DMS114 treated with DMSO at 0.1 percent for 48 hours (cell line): ENCODE measurements around the gene POLR3GL.
"Not testable (repeated sequence)": the region's sequence is repeated elsewhere in the genome, so short reads cannot be mapped to it uniquely, and the experiment has no call there.

Source experiments
- DNase-seq: peaks from one replicate; lab custom pipeline; 2025; ENCODE audit not compliant: unreplicated experiment; lab: John Stamatoyannopoulos, UW

The POLR3GL gene

DNA sequence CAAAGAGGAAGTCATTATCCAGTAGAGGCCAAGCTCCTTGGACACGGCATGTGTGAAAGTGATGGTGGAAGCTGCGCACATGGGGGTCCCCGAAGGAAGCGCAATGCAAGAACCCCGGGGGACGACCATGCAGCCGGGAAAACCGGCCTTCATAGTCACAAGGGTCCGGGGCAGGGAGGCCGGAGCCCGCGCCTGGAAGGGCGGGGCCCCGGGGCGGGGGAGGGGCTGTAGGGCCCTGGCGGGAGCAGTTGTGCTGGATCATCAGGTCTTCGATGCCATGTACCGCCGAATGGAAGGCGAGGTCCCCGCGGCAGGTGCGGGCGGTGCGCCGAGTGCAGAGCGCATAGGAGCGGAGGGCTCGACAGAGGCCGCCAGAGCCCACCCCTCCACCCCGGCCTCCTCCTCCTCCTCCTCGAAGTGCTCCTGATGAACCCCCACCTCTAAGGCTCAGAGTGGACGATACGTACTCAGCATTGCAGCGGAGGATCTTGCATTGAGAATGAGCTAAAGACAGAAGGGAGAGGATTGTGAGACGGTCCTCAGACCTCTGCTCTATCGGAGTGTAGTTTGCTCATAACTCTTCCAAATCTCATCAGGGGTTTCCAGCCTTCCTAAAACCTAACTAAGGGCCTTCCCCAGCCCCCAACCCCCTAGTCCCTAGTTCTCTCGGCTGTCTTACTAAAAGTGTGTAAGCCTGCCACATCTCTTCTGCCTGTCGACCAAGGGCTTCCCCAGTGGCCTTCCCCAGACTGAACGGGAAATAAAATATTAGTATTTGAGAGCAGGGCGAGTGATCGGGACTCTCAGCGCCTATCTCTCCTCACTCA is 55.0 kb downstream of the POLR3GL start:
- DNase-seq, result no peak

DNA sequence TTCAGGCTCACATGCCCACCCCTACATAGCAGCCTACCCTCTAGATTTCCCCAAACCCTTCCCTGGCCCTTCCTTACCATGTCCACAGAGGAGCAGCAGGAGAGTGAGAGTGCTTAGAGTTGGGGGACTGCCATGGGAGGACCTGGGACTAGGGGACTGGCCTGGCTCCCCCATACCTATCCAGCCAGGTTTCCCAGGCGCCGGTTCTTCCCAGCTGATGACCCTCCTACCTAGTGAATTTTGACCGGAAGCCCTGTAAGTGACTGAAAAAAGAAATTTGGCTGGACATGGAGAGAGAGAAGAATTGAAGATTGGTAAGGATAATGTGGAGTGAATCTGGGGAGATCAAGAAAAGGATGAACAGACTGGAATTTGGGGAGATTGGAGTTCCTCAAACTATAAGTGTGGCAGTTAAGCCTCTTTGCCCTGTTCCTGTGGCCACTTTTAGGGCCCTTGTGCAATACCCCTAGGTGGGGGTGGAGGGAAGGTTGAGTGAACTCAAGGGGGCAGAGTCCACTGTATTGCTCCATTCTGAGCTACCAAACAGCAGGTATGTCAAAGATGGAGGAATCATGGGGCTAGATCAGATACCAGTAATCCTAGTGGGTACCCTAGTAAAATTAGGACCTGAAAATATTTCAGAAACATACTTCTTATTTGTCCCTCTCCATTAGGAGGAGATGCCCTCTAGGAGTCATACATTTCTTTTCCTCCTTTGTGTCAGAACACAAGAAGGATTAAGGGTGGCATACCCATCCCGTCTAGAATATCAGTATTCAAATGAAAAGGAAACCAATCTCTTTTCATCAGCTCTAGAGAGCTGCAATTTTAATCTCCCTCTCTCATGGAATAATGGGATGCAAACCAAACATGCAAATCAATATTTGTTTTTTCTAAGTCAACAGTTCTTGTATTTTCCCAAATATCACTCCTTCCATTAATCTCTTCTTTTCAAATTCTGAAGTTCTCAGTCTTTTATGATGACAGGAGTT is 55.9 kb downstream of the POLR3GL start:
- DNase-seq, result no peak

DNA sequence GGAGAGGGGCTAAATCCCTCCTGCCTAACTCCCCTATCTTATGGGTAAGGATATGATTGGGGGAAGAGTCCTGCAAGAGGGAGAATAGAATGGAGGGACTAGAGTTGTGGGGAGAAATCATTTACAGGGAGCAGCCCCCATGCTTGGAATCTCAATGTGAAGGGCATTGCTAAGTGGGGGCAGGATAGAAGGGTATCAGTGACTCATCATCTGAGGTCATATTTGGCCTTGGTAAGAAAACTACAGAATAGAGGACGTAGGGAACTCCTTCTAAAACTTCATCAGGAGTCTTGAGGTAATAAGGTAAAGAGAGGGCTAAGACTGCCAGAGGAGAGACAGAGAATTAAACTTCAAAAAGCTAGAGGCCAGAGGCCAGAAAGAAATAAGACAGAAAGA is 56.6 kb downstream of the POLR3GL start:
- no peak for DNase-seq

DNA sequence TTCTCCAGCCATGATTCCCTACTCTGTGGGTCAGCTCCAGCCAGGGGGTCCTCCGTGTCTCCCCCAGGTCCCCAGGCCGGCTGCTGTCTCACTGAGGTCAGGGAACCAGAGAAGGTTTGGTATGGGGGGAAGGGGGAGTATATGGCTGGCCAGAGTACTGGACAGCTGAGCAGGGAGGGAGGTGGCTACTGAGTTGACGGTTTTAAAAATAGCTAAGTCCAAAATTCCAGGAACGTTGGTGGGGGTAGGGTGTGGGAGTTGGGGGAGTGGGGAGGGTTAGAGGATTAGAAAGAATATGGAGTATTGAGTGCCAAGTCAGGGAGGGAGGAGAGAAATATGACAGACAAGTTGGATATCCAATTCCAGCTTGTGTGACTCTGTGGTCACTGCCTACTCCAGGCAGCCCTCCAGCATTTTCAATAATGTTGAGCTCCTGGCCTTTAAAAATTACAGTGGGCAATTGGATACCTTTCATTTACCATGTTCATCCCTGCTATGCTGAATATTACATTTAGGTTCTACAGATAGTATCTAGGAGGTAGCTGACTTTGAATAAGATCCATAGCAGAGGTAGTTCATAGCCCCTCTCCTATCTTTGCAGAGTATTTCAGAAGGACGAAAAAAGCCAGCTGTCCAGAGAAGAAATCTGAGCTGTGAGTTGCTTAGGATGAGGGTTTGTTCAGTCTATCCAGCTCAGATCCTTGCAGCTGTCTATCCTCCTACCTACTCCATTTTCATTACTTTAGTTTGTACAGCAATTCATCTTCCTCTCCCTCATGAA is 57.3 kb downstream of the POLR3GL start, which contains the start of gene HJV:
Gene HJV, minus strand, starts transcription at position 114 of the 781 bp plus-strand sequence. CDS start 1,504 bp downstream, outside the sequence.
- DNase-seq, result no peak

DNA sequence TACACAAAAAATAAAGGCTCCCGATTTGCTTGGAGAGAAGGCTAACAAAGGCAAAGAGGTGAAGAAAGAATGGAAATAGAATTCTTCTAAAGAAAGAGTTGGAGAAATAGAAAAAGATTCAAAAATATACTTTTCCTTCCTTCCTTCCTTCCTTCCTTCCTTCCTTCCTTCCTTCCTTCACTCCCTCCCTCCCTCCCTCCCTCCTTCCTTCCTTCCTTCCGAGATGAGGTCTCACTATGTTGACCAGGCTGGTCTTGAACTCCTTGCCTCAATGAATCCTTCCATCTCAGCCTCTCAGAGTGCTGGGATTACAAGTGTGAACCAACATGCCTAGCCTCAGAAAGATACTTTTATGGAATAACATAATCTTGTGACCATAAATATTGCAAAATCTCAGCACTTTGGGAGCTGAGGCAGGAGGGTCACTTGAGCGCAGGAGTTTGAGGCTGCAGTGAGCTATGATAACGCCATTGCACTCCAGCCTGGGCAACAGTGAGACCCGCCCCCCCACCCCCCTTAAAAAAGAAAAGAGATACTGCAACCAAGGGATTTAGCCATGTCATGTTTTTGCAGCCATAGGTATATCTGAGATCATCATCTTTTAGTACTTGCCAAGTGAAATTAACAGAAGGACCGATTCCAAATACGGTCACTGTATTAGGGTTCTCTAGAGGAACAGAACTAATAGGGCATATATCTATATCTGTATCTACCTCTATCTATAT is 58.1 kb downstream of the POLR3GL start:
- DNase-seq, result no peak

DNA sequence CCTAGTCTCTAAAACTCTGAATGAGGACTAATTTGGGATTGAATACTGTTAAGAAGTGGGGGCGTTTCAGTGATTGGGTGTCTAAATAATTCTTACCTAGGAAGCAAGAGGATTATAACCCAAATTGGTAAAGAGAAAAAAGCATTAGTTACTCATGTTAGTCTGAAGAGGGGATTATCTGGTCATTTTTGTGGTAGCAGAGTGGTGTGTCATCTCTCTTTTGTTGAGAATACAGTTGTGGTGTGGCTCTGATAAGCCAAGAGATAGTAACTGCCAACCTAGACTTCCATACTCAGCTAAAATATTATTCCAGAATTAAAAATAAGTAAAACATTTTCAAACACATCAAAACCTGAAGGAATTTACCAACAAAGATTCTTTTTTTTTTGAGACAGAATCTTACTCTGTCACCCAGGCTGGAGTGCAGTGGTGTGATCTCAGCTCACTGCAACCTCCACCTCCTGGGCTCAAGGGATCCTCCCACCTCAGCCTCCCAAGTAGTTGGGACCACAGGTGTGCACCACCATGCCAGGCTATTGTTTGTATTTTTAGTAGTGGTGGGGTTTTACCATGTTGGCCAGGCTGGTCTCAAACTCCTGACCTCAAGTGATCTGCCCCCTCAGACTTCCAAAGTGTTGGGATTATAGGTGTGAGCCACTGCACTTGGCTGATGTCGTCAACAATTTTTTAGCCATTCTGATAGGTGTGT is 61.5 kb downstream of the POLR3GL start:
- not testable (repeated sequence) for DNase-seq

DNA sequence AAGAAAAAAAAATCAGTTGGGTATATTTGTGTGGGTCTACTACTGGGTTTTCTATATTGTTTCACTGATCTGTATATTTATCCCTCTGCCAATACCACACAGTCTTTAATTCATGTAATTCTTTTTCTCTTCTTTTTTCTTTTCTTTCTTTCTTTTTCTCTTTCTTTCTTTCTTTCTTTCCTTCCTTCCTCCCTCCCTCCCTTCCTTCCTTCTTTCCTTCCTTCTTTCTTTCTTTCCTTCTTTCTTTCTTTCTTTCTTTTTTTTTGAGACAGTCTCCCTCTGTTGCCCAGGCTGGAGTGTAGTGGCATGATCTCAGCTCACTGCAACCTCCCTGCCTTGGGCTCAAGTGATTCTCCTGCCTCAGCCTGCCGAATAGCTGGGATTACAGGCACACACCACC is 62.2 kb downstream of the POLR3GL start:
- not testable (repeated sequence) for DNase-seq
